Duodenal mucosa (tissue), 2 donors: Measurements from ENCODE around the gene DOCK1.

Experiments used
- H3K27ac ChIP-seq: one replicate; pipeline ENCODE4 v1.7.0; 2013; ENCODE audit warnings: low read depth, low read length
- H3K27me3 ChIP-seq, 2 donors: one replicate each; pipeline ENCODE4 v1.7.0; 2013; ENCODE audit warnings: low read length in 2 of 2, control low read depth in 1 of 2; ENCODE audit not compliant: insufficient read depth in 2 of 2, control insufficient read depth in 1 of 2
- H3K36me3 ChIP-seq, 2 donors: one replicate each; pipeline ENCODE4 v1.7.0; 2013; ENCODE audit warnings: low read length in 2 of 2, control low read depth in 1 of 2; ENCODE audit not compliant: insufficient read depth in 2 of 2, control insufficient read depth in 1 of 2
- H3K4me1 ChIP-seq, 2 donors: one replicate each; pipeline ENCODE4 v1.7.0; 2013; ENCODE audit warnings: low read length in 2 of 2, control low read depth in 1 of 2; ENCODE audit not compliant: insufficient read depth in 2 of 2, control insufficient read depth in 1 of 2
- H3K4me3 ChIP-seq, 2 donors: one replicate each; pipeline ENCODE4 v1.7.0; 2013; ENCODE audit warnings: low read length in 2 of 2, low read depth in 1 of 2
- H3K9ac ChIP-seq, 2 donors: one replicate each; pipeline ENCODE4 v1.7.0; 2013; ENCODE audit warnings: low read length in 2 of 2, low read depth in 1 of 2
- H3K9me3 ChIP-seq, 2 donors: one replicate each; pipeline ENCODE4 v1.7.0; 2013; ENCODE audit warnings: low read length in 2 of 2, control low read depth in 1 of 2; ENCODE audit not compliant: control insufficient read depth in 1 of 2

DOCK1 gene

GRCh38 chr10:127254276-127254675 is 349.0 kb downstream of the DOCK1 start:
- H3K27ac ChIP-seq = no peak overlapping the region
- no peaks in the 10 kb centered on the region for H3K9me3 ChIP-seq
- H3K9ac ChIP-seq = no peak overlapping the region
- peaks cover 0 to 4% of the 10 kb centered on the region in 2 donors for H3K4me1 ChIP-seq
- peaks cover 0 to 15% of the 10 kb centered on the region in 2 donors for H3K36me3 ChIP-seq
- H3K4me3 ChIP-seq = no peak overlapping the region
- no peaks in the 10 kb centered on the region for H3K27me3 ChIP-seq

- H3K9ac ChIP-seq = no peak overlapping the region
These were observed 352.2 kb downstream of the DOCK1 start for GRCh38 chr10:127257395-127257794.

GRCh38 chr10:127259347-127259746 is 354.1 kb downstream of the DOCK1 start:
- Histone ChIP-seq H3K9me3 (peaks cover 8% of the 10 kb centered on the region in 2 donors), H3K4me3 (no peak overlapping the region), H3K36me3 (peaks cover 2 to 24% of the 10 kb centered on the region in 2 donors), H3K4me1 (no peaks in the 10 kb centered on the region), H3K27me3 (no peaks in the 10 kb centered on the region), H3K27ac (no peak overlapping the region), H3K9ac (no peak overlapping the region)

More at GRCh38 chr10:127257395-127257794, 352.2 kb downstream of the DOCK1 start:
- H3K4me1 ChIP-seq = no peaks in the 10 kb centered on the region
- H3K36me3 ChIP-seq = peaks cover 0 to 24% of the 10 kb centered on the region in 2 donors
- peaks cover 8% of the 10 kb centered on the region in 2 donors for H3K9me3 ChIP-seq
- H3K27me3 ChIP-seq = no peaks in the 10 kb centered on the region
- no peak overlapping the region for H3K27ac ChIP-seq
- no peak overlapping the region for H3K4me3 ChIP-seq

GRCh38 chr10:127262606-127263005 is 357.4 kb downstream of the DOCK1 start:
- no peak overlapping the region for H3K4me3 ChIP-seq
- no peaks in the 10 kb centered on the region for H3K27me3 ChIP-seq
- peaks cover 8% of the 10 kb centered on the region in 2 donors for H3K9me3 ChIP-seq
- no peaks in the 10 kb centered on the region for H3K4me1 ChIP-seq
- no peak overlapping the region for H3K27ac ChIP-seq
- peaks cover 2 to 20% of the 10 kb centered on the region in 2 donors for H3K36me3 ChIP-seq
- no peak overlapping the region for H3K9ac ChIP-seq

GRCh38 chr10:127265288-127265687 is 360.1 kb downstream of the DOCK1 start:
- H3K36me3 ChIP-seq = peaks cover 2 to 15% of the 10 kb centered on the region in 2 donors
- H3K9me3 ChIP-seq = peaks cover 8% of the 10 kb centered on the region in 2 donors
- no peaks in the 10 kb centered on the region for H3K4me1 ChIP-seq
- no peaks in the 10 kb centered on the region for H3K27me3 ChIP-seq
- no peak overlapping the region for H3K4me3 ChIP-seq
- H3K9ac ChIP-seq = no peak overlapping the region
- no peak overlapping the region for H3K27ac ChIP-seq

GRCh38 chr10:127266431-127266830 is 361.2 kb downstream of the DOCK1 start:
- Histone ChIP-seq H3K4me1 (no peaks in the 10 kb centered on the region), H3K9me3 (peaks cover 0 to 4% of the 10 kb centered on the region in 2 donors), H3K4me3 (no peak overlapping the region), H3K9ac (no peak overlapping the region), H3K36me3 (peaks cover 2 to 11% of the 10 kb centered on the region in 2 donors), H3K27me3 (no peaks in the 10 kb centered on the region), H3K27ac (no peak overlapping the region)

- H3K36me3 ChIP-seq = peaks cover 2 to 10% of the 10 kb centered on the region in 2 donors
- H3K9ac ChIP-seq = no peak overlapping the region
- H3K4me3 ChIP-seq = no peak overlapping the region
- H3K27me3 ChIP-seq = no peaks in the 10 kb centered on the region
- H3K4me1 ChIP-seq = no peaks in the 10 kb centered on the region
- peaks cover 0 to 1% of the 10 kb centered on the region in 2 donors for H3K9me3 ChIP-seq
- no peak overlapping the region for H3K27ac ChIP-seq
These were observed 362.2 kb downstream of the DOCK1 start for GRCh38 chr10:127267442-127267841.

- Histone ChIP-seq H3K4me1 (no peaks in the 10 kb centered on the region), H3K36me3 (peaks cover 4 to 12% of the 10 kb centered on the region in 2 donors), H3K9me3 (peaks cover 0 to 2% of the 10 kb centered on the region in 2 donors), H3K27ac (no peak overlapping the region), H3K27me3 (no peaks in the 10 kb centered on the region), H3K9ac (no peak overlapping the region), H3K4me3 (no peak overlapping the region)
These were observed 366.8 kb downstream of the DOCK1 start for GRCh38 chr10:127272076-127272475.

- Histone ChIP-seq H3K4me1 (no peaks in the 10 kb centered on the region), H3K9me3 (peaks cover 0 to 2% of the 10 kb centered on the region in 2 donors), H3K27ac (no peak overlapping the region), H3K27me3 (no peaks in the 10 kb centered on the region), H3K4me3 (no peak overlapping the region), H3K36me3 (peaks cover 4 to 6% of the 10 kb centered on the region in 2 donors), H3K9ac (no peak overlapping the region)
These were observed 370.0 kb downstream of the DOCK1 start for GRCh38 chr10:127275272-127275671.

GRCh38 chr10:127275793-127276450 is 370.7 kb downstream of the DOCK1 start:
- Histone ChIP-seq H3K27ac (no peak overlapping the region), H3K4me1 (no peaks in the 10 kb centered on the region), H3K9me3 (peaks cover 0 to 2% of the 10 kb centered on the region in 2 donors), H3K4me3 (no peak overlapping the region), H3K27me3 (no peaks in the 10 kb centered on the region), H3K9ac (no peak overlapping the region), H3K36me3 (peaks cover 4 to 6% of the 10 kb centered on the region in 2 donors)
